ENCODE measurements around the gene MGMT. TPM values are rescaled to one million over a fixed set of nuclear protein-coding genes. Genes with fewer than 3 reads are reported as not detected.

The MGMT gene
- total and polyA plus RNA-seq, 4 donors = 9.9 to 39.6 (median 23.2) TPM

DNA sequence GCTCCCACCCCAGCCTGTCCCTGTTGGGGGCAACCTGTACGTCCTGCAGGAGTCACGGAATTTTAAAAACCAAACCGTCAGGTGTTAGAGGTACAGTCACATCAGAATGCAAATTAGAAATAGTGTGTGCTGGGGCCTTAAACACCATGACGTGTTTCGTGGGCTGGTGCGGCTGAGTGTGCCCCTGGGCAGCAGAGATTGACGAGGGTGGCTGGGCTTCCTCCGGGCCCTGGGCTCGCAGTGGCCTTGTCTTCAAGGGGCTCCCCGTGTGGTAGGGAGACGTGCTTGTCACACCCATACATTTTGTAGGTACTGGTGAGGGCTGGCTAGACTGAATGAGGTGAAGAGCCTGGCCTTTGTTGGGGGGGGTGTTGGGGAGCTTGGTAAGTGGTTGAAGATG lies 7.6 kb downstream of the MGMT start:
- Histone ChIP-seq H3K4me3 (no peak overlapping the region), H3K27ac (ENCODE audit: low read depth in 1 of 2, low read length in 1 of 2) (no peak overlapping the region), H3K36me3 (ENCODE audit: control insufficient read depth in 4 of 4, insufficient read depth in 4 of 4, low read length in 4 of 4) (peaks cover 0 to 2% (median 0%) of the 10 kb centered on the region in 4 donors), H3K9me3 (ENCODE audit: control insufficient read depth in 4 of 4, insufficient read depth in 3 of 4, low read length in 3 of 4) (no peaks in the 10 kb centered on the region), H3K4me1 (ENCODE audit: control insufficient read depth in 5 of 5, insufficient read depth in 5 of 5, low read length in 5 of 5) (peaks cover 0 to 8% (median 2%) of the 10 kb centered on the region in 5 donors), H3K27me3 (ENCODE audit: control insufficient read depth in 3 of 3, insufficient read depth in 3 of 3, low read length in 2 of 3) (no peaks in the 10 kb centered on the region), H3K9ac (ENCODE audit: insufficient read depth in 1 of 2, low read length in 2 of 2) (no peak overlapping the region)
- TF ChIP-seq, protein P1, sequence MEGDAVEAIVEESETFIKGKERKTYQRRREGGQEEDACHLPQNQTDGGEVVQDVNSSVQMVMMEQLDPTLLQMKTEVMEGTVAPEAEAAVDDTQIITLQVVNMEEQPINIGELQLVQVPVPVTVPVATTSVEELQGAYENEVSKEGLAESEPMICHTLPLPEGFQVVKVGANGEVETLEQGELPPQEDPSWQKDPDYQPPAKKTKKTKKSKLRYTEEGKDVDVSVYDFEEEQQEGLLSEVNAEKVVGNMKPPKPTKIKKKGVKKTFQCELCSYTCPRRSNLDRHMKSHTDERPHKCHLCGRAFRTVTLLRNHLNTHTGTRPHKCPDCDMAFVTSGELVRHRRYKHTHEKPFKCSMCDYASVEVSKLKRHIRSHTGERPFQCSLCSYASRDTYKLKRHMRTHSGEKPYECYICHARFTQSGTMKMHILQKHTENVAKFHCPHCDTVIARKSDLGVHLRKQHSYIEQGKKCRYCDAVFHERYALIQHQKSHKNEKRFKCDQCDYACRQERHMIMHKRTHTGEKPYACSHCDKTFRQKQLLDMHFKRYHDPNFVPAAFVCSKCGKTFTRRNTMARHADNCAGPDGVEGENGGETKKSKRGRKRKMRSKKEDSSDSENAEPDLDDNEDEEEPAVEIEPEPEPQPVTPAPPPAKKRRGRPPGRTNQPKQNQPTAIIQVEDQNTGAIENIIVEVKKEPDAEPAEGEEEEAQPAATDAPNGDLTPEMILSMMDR (IDR thresholded peaks at IDR 0.05; ENCODE audit: control extremely low read depth, extremely low read depth) = no peak
- ATAC-seq (ENCODE audit: insufficient read depth, low FRiP score) = no peak
- DNase-seq = no peak
- WGBS, 2 donors = 90 to 98% methylated on average over 11 of the region's 11 CpGs

GRCh38 chr10:129476431-129476830 lies 9.4 kb downstream of the MGMT start:
- ATAC-seq (ENCODE audit: insufficient read depth, low FRiP score) (no peak), DNase-seq (no peak)
- H3K9ac ChIP-seq (ENCODE audit: insufficient read depth in 1 of 2, low read length in 2 of 2) = no peak overlapping the region
- no peak overlapping the region for H3K4me3 ChIP-seq
- H3K9me3 ChIP-seq (ENCODE audit: control insufficient read depth in 4 of 4, insufficient read depth in 3 of 4, low read length in 3 of 4) = peaks cover 0 to 6% (median 0%) of the 10 kb centered on the region in 4 donors
- TF ChIP-seq, protein P1 (IDR thresholded peaks at IDR 0.05; ENCODE audit: control extremely low read depth, extremely low read depth) = no peak
- peaks cover 0 to 3% (median 0%) of the 10 kb centered on the region in 5 donors for H3K4me1 ChIP-seq (ENCODE audit: control insufficient read depth in 5 of 5, insufficient read depth in 5 of 5, low read length in 5 of 5)
- peaks cover 0 to 8% (median 3%) of the 10 kb centered on the region in 4 donors for H3K36me3 ChIP-seq (ENCODE audit: control insufficient read depth in 4 of 4, insufficient read depth in 4 of 4, low read length in 4 of 4)
- no peaks in the 10 kb centered on the region for H3K27me3 ChIP-seq (ENCODE audit: control insufficient read depth in 3 of 3, insufficient read depth in 3 of 3, low read length in 2 of 3)
- no peak overlapping the region for H3K27ac ChIP-seq (ENCODE audit: low read depth in 1 of 2, low read length in 1 of 2)
- 96 to 98% methylated on average over 8 of the region's 8 CpGs for WGBS, 2 donors

DNA sequence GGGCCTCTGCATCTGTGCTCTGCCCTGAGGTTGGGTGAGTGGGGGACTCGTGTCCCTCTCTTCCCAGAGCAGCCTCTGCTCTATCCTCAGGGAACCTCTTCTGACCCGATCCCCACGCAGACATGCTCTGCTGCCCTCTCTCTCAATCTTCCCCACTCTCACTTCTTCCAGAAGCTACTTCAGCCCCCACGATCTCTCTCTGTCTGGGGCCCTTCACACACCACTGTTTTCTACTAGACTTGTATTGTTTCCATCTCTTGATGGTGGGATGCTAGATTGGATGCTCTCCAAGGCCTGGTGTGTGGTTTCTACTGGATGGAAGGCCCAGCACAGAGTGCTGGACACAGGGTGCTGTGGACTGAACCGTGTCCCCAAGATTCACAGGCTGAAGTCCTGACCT lies 10.0 kb downstream of the MGMT start:
- Histone ChIP-seq H3K36me3 (ENCODE audit: control insufficient read depth in 4 of 4, insufficient read depth in 4 of 4, low read length in 4 of 4) (peaks cover 0 to 8% (median 3%) of the 10 kb centered on the region in 4 donors), H3K4me3 (no peak overlapping the region), H3K9me3 (ENCODE audit: control insufficient read depth in 4 of 4, insufficient read depth in 3 of 4, low read length in 3 of 4) (peaks cover 0 to 6% (median under 1%) of the 10 kb centered on the region in 4 donors), H3K27ac (ENCODE audit: low read depth in 1 of 2, low read length in 1 of 2) (no peak overlapping the region), H3K4me1 (ENCODE audit: control insufficient read depth in 5 of 5, insufficient read depth in 5 of 5, low read length in 5 of 5) (peaks cover 0 to 2% (median 0%) of the 10 kb centered on the region in 5 donors), H3K9ac (ENCODE audit: insufficient read depth in 1 of 2, low read length in 2 of 2) (no peak overlapping the region), H3K27me3 (ENCODE audit: control insufficient read depth in 3 of 3, insufficient read depth in 3 of 3, low read length in 2 of 3) (no peaks in the 10 kb centered on the region)
- TF ChIP-seq, protein P1 (IDR thresholded peaks at IDR 0.05; ENCODE audit: control extremely low read depth, extremely low read depth) = no peak
- no peak for DNase-seq
- no peak for ATAC-seq (ENCODE audit: insufficient read depth, low FRiP score)
- WGBS, 2 donors = 95 to 97% methylated on average over 5 of the region's 5 CpGs

- Histone ChIP-seq H3K4me1 (ENCODE audit: control insufficient read depth in 5 of 5, insufficient read depth in 5 of 5, low read length in 5 of 5) (peaks cover 0 to 3% (median 0%) of the 10 kb centered on the region in 5 donors), H3K36me3 (ENCODE audit: control insufficient read depth in 4 of 4, insufficient read depth in 4 of 4, low read length in 4 of 4) (peaks cover 0 to 8% (median 2%) of the 10 kb centered on the region in 4 donors), H3K9ac (ENCODE audit: insufficient read depth in 1 of 2, low read length in 2 of 2) (no peak overlapping the region), H3K27me3 (ENCODE audit: control insufficient read depth in 3 of 3, insufficient read depth in 3 of 3, low read length in 2 of 3) (no peaks in the 10 kb centered on the region), H3K27ac (ENCODE audit: low read depth in 1 of 2, low read length in 1 of 2) (no peak overlapping the region), H3K4me3 (no peak overlapping the region), H3K9me3 (ENCODE audit: control insufficient read depth in 4 of 4, insufficient read depth in 3 of 4, low read length in 3 of 4) (peaks cover 3 to 12% (median 9%) of the 10 kb centered on the region in 4 donors)
- 97% methylated on average over 1 of the region's 1 CpG for WGBS, 2 donors
- ATAC-seq (ENCODE audit: insufficient read depth, low FRiP score) (no peak), DNase-seq (no peak)
- TF ChIP-seq, protein P1 (IDR thresholded peaks at IDR 0.05; ENCODE audit: control extremely low read depth, extremely low read depth) = no peak
Observed at GRCh38 chr10:129481641-129482040, 14.6 kb downstream of the MGMT start.
